IPS-18c (cell line): ENCODE results near the gene DGCR8.

Source experiments
- H3K4me3 ChIP-seq: 2 replicates; pipeline ENCODE4 v1.7.0; 2013; ENCODE audit warnings: low read depth, mild to moderate bottlenecking, low read length, moderate library complexity; ENCODE audit not compliant: insufficient read depth
- H3K9me3 ChIP-seq: one replicate; pipeline ENCODE4 v1.6.1; 2013; ENCODE audit warnings: mild to moderate bottlenecking, low read length, moderate library complexity; ENCODE audit not compliant: control insufficient read depth, insufficient read depth

DGCR8 gene

GRCh38 chr22:20135806-20136602 is 56.0 kb downstream of the DGCR8 start:
- Histone ChIP-seq H3K4me3 (no peak overlapping the region), H3K9me3 (no peaks in the 10 kb centered on the region)

GRCh38 chr22:20136603-20136873 is 56.5 kb downstream of the DGCR8 start:
- Histone ChIP-seq H3K4me3 (no peak overlapping the region; the same call in 1 of the 2 replicates), H3K9me3 (no peaks in the 10 kb centered on the region)

- Histone ChIP-seq H3K4me3 (no peak overlapping the region), H3K9me3 (no peaks in the 10 kb centered on the region)
These were observed 57.1 kb downstream of the DGCR8 start for GRCh38 chr22:20137113-20137512.

- Histone ChIP-seq H3K4me3 (no peak overlapping the region), H3K9me3 (no peaks in the 10 kb centered on the region)
These were observed 57.8 kb downstream of the DGCR8 start for GRCh38 chr22:20137671-20138416.

GRCh38 chr22:20138417-20138738 is 58.3 kb downstream of the DGCR8 start:
- Histone ChIP-seq H3K4me3 (no peak overlapping the region), H3K9me3 (no peaks in the 10 kb centered on the region)

- no peak overlapping the region for H3K4me3 ChIP-seq
- no peaks in the 10 kb centered on the region for H3K9me3 ChIP-seq
These were observed 58.8 kb downstream of the DGCR8 start for GRCh38 chr22:20138868-20139267.

GRCh38 chr22:20139391-20140106 is 59.5 kb downstream of the DGCR8 start:
- H3K9me3 ChIP-seq = no peaks in the 10 kb centered on the region
- no peak overlapping the region for H3K4me3 ChIP-seq

- H3K4me3 ChIP-seq = no peak overlapping the region
- H3K9me3 ChIP-seq = no peaks in the 10 kb centered on the region
These were observed 60.0 kb downstream of the DGCR8 start for GRCh38 chr22:20140107-20140445.

GRCh38 chr22:20140521-20140964 is 60.5 kb downstream of the DGCR8 start:
- Histone ChIP-seq H3K4me3 (no peak overlapping the region), H3K9me3 (no peaks in the 10 kb centered on the region)

GRCh38 chr22:20141186-20142077 is 61.4 kb downstream of the DGCR8 start:
- H3K4me3 ChIP-seq = no peak overlapping the region
- no peaks in the 10 kb centered on the region for H3K9me3 ChIP-seq

GRCh38 chr22:20142711-20143621 is 62.9 kb downstream of the DGCR8 start:
- no peak overlapping the region for H3K4me3 ChIP-seq
- no peaks in the 10 kb centered on the region for H3K9me3 ChIP-seq

- H3K9me3 ChIP-seq = no peaks in the 10 kb centered on the region
- no peak overlapping the region for H3K4me3 ChIP-seq
These were observed 64.0 kb downstream of the DGCR8 start for GRCh38 chr22:20143883-20144665.

GRCh38 chr22:20145206-20145831 is 65.3 kb downstream of the DGCR8 start:
- H3K4me3 ChIP-seq = no peak overlapping the region

GRCh38 chr22:20145832-20146223 is 65.8 kb downstream of the DGCR8 start:
- Histone ChIP-seq H3K4me3 (no peak overlapping the region), H3K9me3 (no peaks in the 10 kb centered on the region)

More at GRCh38 chr22:20145206-20145831, 65.3 kb downstream of the DGCR8 start:
- H3K9me3 ChIP-seq = no peaks in the 10 kb centered on the region

- Histone ChIP-seq H3K4me3 (no peak overlapping the region), H3K9me3 (no peaks in the 10 kb centered on the region)
These were observed 66.7 kb downstream of the DGCR8 start for GRCh38 chr22:20146777-20147176.
